Endometrial microvascular endothelial cells (primary cell): Measurements from ENCODE around the gene ITGB3. TPM values are rescaled to one million over a fixed set of nuclear protein-coding genes. Genes with fewer than 3 reads are reported as not detected.

ENCODE experiments used
- in situ Hi-C: cut with HindIII; loops from 2 replicates; pipeline ENCODE4 v1.10.0; 2017; ENCODE audit warnings: low sequenced_read_pairs, low pct_unique_long_range_greater_than_20kb; ENCODE audit errors: inconsistent ontology term
- total RNA-seq: library from RNA; depleted of rRNA; stranded (reverse); fragments of >200 nt; gene quantifications from one replicate; pipeline ENCODE4 v1.2.3, GENCODE V29; 2015; ENCODE audit errors: inconsistent ontology term

The ITGB3 gene
- total RNA-seq, 1 donor from 2014 or later: 54.7 TPM

DNA sequence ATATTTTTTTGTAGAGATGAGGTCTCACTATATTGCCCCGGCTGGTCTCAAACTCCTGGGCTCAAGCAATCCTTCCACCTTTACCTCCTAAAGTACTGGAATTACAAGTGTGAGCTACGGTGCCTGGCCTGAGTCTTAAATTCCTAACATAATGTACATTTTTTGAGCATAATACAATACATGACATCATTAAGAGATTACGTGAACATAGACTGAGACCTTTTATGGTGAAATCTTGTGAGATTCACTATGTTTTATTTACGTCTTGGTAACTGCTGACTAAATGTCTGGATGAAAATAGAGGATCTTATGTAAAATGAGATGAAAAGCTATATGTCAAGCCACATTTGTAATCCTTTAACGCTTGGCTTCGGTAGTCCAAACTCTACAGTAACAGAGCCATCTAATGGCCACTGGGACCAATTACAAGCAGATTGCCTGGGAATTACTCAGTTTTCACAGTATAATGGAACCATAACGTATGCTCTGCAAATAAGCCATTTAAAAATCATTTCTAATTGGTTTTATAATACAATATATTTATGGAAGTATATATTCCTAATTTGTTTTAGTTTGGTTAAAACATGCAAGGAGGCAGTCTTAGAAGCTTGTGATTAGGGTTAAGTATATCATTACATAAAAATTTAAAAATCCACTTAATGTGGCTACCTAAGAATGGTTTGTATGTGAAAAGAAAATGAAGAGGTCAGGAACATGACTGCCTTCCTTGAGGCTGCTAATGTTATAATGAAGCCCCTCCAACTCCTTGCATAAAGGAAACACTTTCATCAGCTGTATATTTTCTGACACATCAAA, 62.0 kb downstream of the ITGB3 start:
- in situ Hi-C loops: no loop called here

GRCh38 chr17:47316311-47316710, 62.7 kb downstream of the ITGB3 start:
- in situ Hi-C loops: no loop called here

- in situ Hi-C loops: no loop called here
Measured at GRCh38 chr17:47317119-47317518, 63.5 kb downstream of the ITGB3 start.

- in situ Hi-C loops: no loop called here
Measured at GRCh38 chr17:47318197-47318918, 64.7 kb downstream of the ITGB3 start.

- in situ Hi-C loops: no loop called here
Measured at GRCh38 chr17:47320879-47321502, 67.4 kb downstream of the ITGB3 start.

DNA sequence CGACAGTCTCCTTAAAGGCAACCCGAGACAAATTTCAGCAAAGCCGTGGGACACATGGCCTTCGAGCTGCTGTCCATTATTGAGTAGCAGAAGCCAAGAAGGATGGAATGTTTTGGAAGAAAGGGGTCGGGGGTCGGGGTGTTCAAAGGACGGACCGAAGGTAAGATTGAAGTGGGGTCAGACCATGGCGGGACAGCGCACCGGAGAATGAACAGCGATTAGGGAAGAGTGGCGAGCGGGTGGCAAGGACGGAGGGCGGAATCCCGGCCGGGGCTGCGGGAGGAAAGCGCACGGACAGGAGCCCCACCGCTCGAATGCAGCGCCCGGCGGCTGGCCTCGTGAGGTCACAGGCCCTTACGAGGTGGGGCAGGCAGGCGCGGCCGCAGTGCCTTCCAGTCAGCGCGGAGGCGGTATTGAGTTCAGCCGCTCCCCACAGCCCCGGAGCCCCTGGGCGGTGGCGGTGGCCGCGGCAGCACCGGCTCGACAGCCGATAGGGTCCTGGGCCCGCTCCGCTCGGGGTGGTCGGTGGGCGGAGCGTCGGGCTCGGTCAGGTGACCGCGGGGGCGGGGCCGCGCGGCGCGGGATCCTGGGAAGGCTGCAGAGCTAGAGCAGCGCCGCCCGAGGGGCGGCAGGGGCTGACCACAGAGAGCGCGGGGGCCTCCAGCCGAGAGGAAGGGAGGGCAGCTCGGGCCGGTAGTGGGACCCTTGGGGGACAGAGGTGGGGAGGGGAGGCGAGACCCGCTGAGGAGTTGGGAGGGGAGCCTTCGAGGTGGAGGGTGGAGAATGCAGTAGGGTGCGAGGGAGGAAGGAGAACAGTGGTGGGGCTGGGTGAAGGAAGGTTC, 70.0 kb downstream of the ITGB3 start, which contains the start of gene EFCAB13:
Gene EFCAB13 (plus strand): TSS at position 574 of the 842 bp plus-strand sequence. CDS start 4,399 bp downstream, outside the sequence.
- in situ Hi-C loops: no loop called here

DNA sequence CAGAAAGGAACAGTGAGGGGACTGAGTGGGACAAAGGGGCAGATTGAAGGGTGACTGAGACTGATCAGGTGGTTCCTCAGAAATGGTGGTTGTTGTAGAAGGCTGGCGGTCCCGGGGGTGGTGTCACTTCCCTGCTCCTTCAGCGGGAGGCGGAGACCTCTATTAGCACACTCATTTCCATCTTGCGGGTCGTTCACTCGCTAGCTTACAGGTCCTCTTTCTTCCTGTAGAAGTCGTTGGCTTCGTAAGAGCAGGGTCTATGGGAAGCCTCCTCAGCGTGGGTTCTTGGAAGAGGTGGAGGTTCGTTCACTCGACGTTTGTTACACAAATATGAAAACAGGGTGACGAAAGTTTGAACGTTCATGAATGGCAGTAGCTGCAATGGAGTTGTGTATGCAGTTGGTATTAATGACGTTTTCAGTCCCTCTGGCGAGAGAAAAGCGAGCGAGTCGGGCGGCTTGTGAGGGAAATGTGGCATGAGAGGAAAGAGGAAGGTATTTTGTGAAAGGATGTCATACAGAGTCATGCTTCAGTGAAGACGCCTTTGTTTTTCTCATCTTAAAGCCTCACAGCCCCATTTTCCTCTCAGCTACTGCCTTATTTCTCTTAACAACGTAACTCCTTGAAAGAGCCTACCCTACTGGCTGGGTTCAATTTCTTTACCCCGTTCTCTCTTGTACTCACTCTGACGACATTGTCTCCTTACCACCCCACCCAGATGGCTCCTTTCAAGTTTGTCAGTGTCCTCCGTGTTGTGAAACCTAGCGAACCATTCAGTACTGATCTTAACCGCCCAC, 70.8 kb downstream of the ITGB3 start:
- in situ Hi-C loops: no loop called here

- in situ Hi-C loops: no loop called here
Measured at GRCh38 chr17:47325176-47325575, 71.5 kb downstream of the ITGB3 start.

- in situ Hi-C loops: no loop called here
Measured at GRCh38 chr17:47330548-47330947, 76.9 kb downstream of the ITGB3 start.

DNA sequence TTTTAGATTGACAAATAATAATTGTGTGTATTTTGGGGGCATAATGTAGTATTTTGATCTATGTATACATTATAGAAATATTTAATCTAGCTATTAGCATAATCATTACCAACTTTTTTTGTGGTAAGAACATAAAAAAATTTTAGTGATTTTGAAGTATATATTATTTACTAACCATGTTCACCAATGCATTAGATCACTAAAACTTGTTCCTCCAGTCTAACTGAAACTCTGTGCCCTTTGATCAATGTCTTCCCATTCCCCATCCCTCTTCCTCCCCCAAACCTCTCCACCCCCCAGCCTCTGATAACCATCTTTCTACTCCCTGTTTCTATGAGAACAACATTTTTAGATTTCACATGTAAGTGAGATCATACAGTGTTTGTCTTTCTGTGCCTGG, 78.7 kb downstream of the ITGB3 start:
- in situ Hi-C loops: no loop called here

DNA sequence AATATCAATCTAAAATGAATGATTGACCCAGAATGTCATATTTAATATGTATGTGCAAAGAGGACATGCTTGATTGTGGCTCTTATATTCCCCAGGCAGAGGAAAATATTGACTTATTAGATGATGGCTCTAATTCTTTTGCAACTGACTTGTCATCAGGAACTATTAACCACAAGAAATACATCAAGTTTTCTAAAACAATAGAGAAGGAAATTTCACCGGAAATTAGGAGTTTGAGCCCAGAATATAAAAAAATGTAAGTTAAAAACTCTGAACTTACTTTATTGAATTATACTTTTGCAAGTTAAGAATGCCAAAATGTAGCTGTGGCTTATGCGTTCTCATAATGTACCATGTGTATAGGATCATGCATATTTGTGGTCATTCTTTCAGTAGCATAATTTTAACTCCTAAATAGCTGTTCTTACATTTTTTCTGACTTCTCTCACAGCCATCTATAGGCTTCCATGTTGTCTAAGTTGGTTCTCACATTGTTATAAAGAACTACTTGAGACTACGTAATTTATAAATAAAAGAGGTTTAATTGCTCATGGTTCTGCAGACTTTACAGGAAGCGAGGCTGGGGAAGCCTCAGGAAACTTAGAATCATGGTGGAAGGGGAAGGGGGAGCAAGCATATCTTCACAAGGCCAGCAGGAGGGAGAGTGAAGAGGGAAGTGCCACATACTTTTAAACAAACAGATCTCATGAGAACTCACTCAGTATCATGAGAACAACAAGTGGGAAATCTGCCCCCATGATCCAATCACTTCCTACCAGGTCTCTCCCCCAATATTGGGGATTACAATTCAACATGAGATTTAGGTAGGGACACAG, 81.7 kb downstream of the ITGB3 start:
- in situ Hi-C loops: no loop called here

GRCh38 chr17:47338026-47338425, 84.4 kb downstream of the ITGB3 start:
- in situ Hi-C loops: no loop called here

DNA sequence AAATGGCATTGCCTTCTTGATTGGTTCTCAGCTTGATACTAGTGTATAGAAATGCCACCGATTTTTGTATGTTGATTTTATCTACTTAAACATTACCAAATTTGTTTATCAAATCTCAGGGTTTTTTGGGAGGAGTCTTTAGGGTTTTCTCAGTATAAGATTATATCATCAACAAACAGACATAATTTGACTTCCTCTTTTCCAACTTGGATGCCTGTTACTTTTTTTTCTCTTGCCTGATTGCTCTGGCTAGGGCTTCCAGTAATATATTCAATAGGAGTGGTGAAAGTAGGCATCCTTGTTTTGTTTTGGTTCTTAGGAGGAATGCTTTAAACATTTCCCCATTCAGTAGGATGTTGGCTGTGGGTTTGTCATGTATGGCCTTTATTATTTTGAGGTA, 99.2 kb downstream of the ITGB3 start:
- in situ Hi-C loops: no loop called here

- in situ Hi-C loops: no loop called here
Measured at GRCh38 chr17:47358652-47359051, 105.0 kb downstream of the ITGB3 start.
